ENCODE measurements around the gene BCL2L15. TPM values are rescaled to one million over a fixed set of nuclear protein-coding genes. Genes with fewer than 3 reads are reported as not detected.

The BCL2L15 gene
- total and polyA plus RNA-seq, 2 donors (not counting 3 experiments of a cell fraction or from before 2014, with no cell fraction given) = 0.28 to 0.29 TPM

GRCh38 chr1:113898241-113898814, 10.9 kb upstream of the BCL2L15 start:
- FAIRE-seq = no peak
- no TSS peak for BruUV-seq (replicated peaks)

More at GRCh38 chr1:113898241-113898814, 10.9 kb upstream of the BCL2L15 start:
- Histone ChIP-seq H3K9ac (replicated peaks; ENCODE audit: extremely low read depth, insufficient read depth, low read length) (no peak overlapping the region), H3K9me3 (replicated peaks; ENCODE audit: control insufficient read depth, insufficient read depth, low read length) (no peaks in the 10 kb centered on the region), H3K36me3 (ENCODE audit: control insufficient read depth in 2 of 2, extremely low read depth in 1 of 2, insufficient read depth in 2 of 2, low read length in 2 of 2) (peaks cover 14 to 18% of the 10 kb centered on the region in 2 experiments), H4K20me1 (replicated peaks; ENCODE audit: control insufficient read depth, extremely low read depth, insufficient read depth, low read length) (no peaks in the 10 kb centered on the region), H2AFZ (ENCODE audit: low read depth, low read length) (no peak overlapping the region), H3K9me1 (replicated peaks; ENCODE audit: control insufficient read depth, extremely low read depth, insufficient read depth, low read length) (no peaks in the 10 kb centered on the region), H3K4me3 (replicated peaks in 1 of 3; ENCODE audit: insufficient read depth in 1 of 3, low read depth in 1 of 3, low read length in 3 of 3) (no peak overlapping the region), H3K4me1 (ENCODE audit: control insufficient read depth, extremely low read depth, insufficient read depth, low read length) (peaks cover 7% of the 10 kb centered on the region), H3K4me2 (ENCODE audit: insufficient read depth, low read length) (no peak overlapping the region), H3K27ac (ENCODE audit: insufficient read depth, low read depth, low read length) (no peak overlapping the region), H3K27me3 (ENCODE audit: control insufficient read depth in 2 of 2, insufficient read depth in 2 of 2, low read length in 2 of 2) (no peaks in the 10 kb centered on the region), H3K79me2 (ENCODE audit: control insufficient read depth, insufficient read depth, low read length) (peaks cover 8% of the 10 kb centered on the region)
- POLR2A ChIA-PET = no interaction called here
- CTCF ChIA-PET = no interaction called here
- no peak for DNase-seq (ENCODE audit: low read depth, low spot score)
- no peak for TF ChIP-seq FOS (IDR thresholded peaks at IDR 0.05; ENCODE audit: borderline replicate concordance, insufficient read depth, low read length)
- no peak for TF ChIP-seq MYC (IDR thresholded peaks at IDR 0.05; ENCODE audit: low read depth, low read length)
- TF ChIP-seq JUN (IDR thresholded peaks at IDR 0.05; ENCODE audit: borderline replicate concordance, insufficient read depth, insufficient read length, low read depth) = no peak
- TF ChIP-seq POLR2A (IDR thresholded peaks at IDR 0.05; ENCODE audit: low read depth, low read length) = no peak
- TF ChIP-seq POLR2AphosphoS5 (IDR thresholded peaks at IDR 0.05; ENCODE audit: insufficient read depth, low read depth, low read length) = no peak
- TF ChIP-seq MAX (IDR thresholded peaks at IDR 0.05; ENCODE audit: insufficient read depth, insufficient read length) = no peak
- no peak for TF ChIP-seq GATA2 (IDR thresholded peaks at IDR 0.05; ENCODE audit: insufficient read depth, insufficient read length, low read depth, low read length)
- TF ChIP-seq EZH2 (IDR thresholded peaks at IDR 0.05; ENCODE audit: borderline replicate concordance, low read depth, low read length, severe bottlenecking) = no peak
- TF ChIP-seq, protein P1, sequence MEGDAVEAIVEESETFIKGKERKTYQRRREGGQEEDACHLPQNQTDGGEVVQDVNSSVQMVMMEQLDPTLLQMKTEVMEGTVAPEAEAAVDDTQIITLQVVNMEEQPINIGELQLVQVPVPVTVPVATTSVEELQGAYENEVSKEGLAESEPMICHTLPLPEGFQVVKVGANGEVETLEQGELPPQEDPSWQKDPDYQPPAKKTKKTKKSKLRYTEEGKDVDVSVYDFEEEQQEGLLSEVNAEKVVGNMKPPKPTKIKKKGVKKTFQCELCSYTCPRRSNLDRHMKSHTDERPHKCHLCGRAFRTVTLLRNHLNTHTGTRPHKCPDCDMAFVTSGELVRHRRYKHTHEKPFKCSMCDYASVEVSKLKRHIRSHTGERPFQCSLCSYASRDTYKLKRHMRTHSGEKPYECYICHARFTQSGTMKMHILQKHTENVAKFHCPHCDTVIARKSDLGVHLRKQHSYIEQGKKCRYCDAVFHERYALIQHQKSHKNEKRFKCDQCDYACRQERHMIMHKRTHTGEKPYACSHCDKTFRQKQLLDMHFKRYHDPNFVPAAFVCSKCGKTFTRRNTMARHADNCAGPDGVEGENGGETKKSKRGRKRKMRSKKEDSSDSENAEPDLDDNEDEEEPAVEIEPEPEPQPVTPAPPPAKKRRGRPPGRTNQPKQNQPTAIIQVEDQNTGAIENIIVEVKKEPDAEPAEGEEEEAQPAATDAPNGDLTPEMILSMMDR (IDR thresholded peaks at IDR 0.05; ENCODE audit: extremely low read depth in 1 of 2, insufficient read depth in 1 of 2, low read depth in 1 of 2, low read length in 2 of 2) = no peak
- dilution Hi-C loops (cut with MboI; ENCODE audit: extremely low pct_ligation_motif_present, low sequenced_read_pairs) = no loop called here
- intact Hi-C loops (cut with micrococcal nuclease) = no loop called here

All from endothelial cell of umbilical vein (primary cell).